HG02571 (cell line): ENCODE results near the gene AKAP13.
"Not testable (repeated sequence)": the region's sequence is repeated elsewhere in the genome, so short reads cannot be mapped to it uniquely, and the experiment has no call there.

Experiments
- ATAC-seq: cut with Tn5 transposase; IDR thresholded peaks from one replicate; pipeline ENCODE4 v1.9.1; 2021; ENCODE audit warnings: mild to moderate bottlenecking, moderate library complexity; ENCODE audit not compliant: unreplicated experiment

The AKAP13 gene

GRCh38 chr15:85518979-85519761 is 138.8 kb downstream of the AKAP13 start:
- no peak for ATAC-seq

GRCh38 chr15:85520650-85521049 is 140.2 kb downstream of the AKAP13 start:
- ATAC-seq = no peak

GRCh38 chr15:85523530-85523929 is 143.1 kb downstream of the AKAP13 start:
- ATAC-seq = no peak

GRCh38 chr15:85525755-85526154 is 145.4 kb downstream of the AKAP13 start:
- no peak for ATAC-seq

GRCh38 chr15:85527895-85528294 is 147.5 kb downstream of the AKAP13 start:
- ATAC-seq = no peak

GRCh38 chr15:85530079-85530478 is 149.7 kb downstream of the AKAP13 start:
- no peak for ATAC-seq

- no peak for ATAC-seq
These were observed 150.7 kb downstream of the AKAP13 start for GRCh38 chr15:85531083-85531482.

GRCh38 chr15:85532689-85533088 is 152.3 kb downstream of the AKAP13 start:
- no peak for ATAC-seq

- ATAC-seq = peak; percentile 85
These were observed 153.6 kb downstream of the AKAP13 start for GRCh38 chr15:85534031-85534430.

- ATAC-seq = not testable (repeated sequence)
These were observed 155.3 kb downstream of the AKAP13 start for GRCh38 chr15:85535533-85536330.

- no peak for ATAC-seq
These were observed 155.9 kb downstream of the AKAP13 start for GRCh38 chr15:85536341-85536740.

GRCh38 chr15:85539491-85539890 is 159.1 kb downstream of the AKAP13 start:
- ATAC-seq = no peak

- ATAC-seq = no peak
These were observed 159.8 kb downstream of the AKAP13 start for GRCh38 chr15:85540085-85540797.

GRCh38 chr15:85541744-85542143 is 161.3 kb downstream of the AKAP13 start:
- ATAC-seq = no peak

GRCh38 chr15:85542488-85542887 is 162.1 kb downstream of the AKAP13 start:
- ATAC-seq = no peak

- ATAC-seq = no peak
These were observed 162.5 kb downstream of the AKAP13 start for GRCh38 chr15:85542895-85543331.

GRCh38 chr15:85543741-85544155 is 163.3 kb downstream of the AKAP13 start:
- ATAC-seq = no peak

GRCh38 chr15:85545185-85545584 is 164.8 kb downstream of the AKAP13 start:
- ATAC-seq = no peak

GRCh38 chr15:85545752-85546151 is 165.3 kb downstream of the AKAP13 start:
- ATAC-seq = no peak

- no peak for ATAC-seq
These were observed 167.0 kb downstream of the AKAP13 start for GRCh38 chr15:85547386-85547785.

GRCh38 chr15:85550283-85550682 is 169.9 kb downstream of the AKAP13 start:
- ATAC-seq = no peak
